OCI-LY1 (cell line): ENCODE measurements around the gene CGB2.

Source experiments
- CTCF ChIP-seq: fragments of 200-600 bp; sonication (generic), shearing (Covaris generic); IDR thresholded peaks from 2 replicates; pipeline ENCODE4 v1.5.1; 2017; ENCODE audit warnings: mild to moderate bottlenecking, antibody characterized with exemption, low read length, moderate library complexity, mixed read lengths
- EZH2 ChIP-seq: fragments of 200-600 bp; sonication (generic), shearing (Covaris generic); IDR thresholded peaks from 2 replicates; pipeline ENCODE4 v1.8.0; 2017; ENCODE audit warnings: borderline replicate concordance, mixed run types, mild to moderate bottlenecking, antibody characterized with exemption, low read length, moderate library complexity, mixed read lengths

GRCh38 chr19:49071860-49072547 lies 40.3 kb downstream of the CGB2 start:
- TF ChIP-seq EZH2 (no peak), CTCF (no peak)
